ENCODE measurements around the gene BRF1.
"Not testable (repeated sequence)": the region's sequence is repeated elsewhere in the genome, so short reads cannot be mapped to it uniquely, and the experiment has no call there.

Gene BRF1

DNA sequence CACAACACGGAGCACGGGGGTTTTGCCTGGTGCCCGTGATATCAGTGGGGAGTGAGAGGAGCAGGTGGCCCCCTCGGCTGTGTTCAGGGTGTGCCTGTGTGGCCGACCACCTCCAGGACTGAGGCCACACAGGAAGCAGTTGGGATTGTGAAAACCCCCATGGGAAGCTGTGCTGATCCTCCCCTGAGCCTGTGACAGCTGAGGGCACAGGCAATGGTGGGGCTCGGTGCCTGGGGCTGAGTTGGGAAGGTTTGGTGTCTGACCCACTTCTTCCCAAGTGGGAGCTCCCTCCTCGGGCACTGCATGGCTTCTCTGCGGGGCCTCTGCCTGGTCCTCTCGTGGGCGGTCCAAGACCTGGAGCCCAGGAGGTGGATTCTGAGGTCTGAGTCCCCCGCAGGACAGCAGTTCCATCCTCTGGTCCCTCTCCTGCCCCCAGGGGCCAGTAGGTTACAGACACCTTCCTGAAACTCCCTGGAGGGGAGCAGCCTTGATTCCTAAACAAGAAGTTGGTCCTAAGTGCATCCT lies 31.6 kb upstream of the BRF1 start:
- DNase-seq: no peak

DNA sequence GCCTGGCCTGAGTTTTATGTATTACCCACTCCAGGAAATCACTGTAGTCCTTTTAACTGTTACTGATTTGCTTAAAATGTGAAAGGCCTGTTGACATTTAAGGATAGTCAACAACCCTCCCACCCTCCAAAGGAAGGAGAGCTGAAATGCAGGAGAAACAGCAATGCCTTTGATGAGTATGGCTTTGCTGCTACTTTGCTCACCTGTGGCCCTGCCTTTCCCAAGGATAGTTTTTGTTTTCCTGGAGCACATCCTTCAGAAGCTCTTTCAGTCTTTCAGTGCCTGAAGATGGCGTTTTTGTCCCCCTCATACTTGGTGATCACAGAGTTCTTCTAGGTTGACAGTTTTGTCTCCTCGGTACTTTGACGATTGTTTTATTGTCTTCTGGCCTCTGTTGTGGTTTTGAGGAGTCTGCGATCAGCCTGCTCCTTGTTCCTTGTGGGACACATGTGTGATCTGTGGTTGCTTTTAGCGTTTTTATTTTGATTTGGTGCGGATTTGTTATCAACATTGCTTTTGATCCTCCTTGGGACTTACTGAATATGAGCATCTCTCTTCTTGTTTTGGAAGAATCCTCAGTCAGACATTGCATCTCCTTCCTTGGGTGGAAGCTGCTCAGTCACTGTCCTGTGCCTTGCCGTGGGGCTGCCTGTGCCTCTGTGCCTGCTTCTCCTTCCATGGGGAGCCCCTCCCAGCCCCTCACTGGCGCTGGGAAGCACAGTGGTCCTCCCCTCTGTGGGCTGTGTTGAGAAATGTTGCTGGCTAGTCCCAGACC lies 31.0 kb upstream of the BRF1 start:
- no peak for DNase-seq

DNA sequence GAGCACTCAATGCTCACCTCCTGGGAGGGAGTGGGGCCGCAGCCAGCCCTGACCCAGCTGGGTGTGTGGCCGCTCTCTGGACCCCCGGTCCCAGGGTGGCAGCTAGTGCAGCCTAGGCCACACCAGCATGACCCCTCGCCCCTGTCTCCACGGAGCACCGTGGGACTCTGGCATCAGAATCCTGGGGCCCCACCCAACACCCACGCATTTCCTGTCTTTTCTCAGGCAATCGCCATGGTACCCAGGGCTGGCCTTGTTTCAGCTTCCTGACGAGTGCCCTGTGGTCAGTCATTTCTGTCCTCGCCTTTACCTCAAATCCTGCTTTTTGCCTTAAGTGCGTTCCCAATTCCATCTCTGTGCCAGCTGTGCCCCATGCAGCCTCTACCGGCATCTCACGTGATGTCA lies 29.7 kb upstream of the BRF1 start:
- DNase-seq: no peak

DNA sequence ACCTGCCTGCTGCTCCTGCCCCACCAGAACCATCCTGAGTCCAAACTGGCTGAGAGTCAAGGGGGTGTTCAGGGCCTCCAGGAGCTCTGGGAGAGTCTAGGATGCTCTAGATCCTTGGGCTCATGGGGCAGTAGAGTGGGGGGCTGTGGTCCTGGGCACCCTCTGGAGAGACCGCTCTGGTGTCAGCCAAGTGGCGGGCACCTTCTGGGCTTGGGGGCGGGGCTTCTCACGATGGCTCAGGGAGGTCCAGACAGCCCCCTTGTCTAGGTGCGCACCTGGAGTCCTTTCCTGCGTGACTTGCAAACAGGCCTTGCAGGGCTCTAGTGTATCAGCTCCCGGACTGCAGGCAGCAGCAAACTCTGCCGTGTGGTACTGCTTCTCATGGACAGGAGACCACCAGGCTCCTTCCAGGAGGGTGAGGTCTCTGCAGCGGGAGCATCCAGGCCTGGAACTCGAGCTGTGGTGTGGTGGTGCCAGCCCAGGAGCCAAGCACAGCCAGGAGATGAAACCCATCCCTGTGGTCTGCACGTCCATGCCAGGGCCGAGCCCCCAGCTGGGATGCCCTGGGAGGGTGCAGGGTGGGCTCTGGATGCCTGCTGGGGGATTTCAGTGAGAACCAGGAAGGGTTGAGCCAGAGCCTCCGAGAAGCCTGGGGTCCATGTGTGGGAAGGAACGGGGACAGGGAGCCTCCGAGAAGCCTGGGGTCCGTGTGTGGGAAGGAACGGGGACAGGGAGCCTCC lies 28.8 kb upstream of the BRF1 start:
- DNase-seq: no peak

DNA sequence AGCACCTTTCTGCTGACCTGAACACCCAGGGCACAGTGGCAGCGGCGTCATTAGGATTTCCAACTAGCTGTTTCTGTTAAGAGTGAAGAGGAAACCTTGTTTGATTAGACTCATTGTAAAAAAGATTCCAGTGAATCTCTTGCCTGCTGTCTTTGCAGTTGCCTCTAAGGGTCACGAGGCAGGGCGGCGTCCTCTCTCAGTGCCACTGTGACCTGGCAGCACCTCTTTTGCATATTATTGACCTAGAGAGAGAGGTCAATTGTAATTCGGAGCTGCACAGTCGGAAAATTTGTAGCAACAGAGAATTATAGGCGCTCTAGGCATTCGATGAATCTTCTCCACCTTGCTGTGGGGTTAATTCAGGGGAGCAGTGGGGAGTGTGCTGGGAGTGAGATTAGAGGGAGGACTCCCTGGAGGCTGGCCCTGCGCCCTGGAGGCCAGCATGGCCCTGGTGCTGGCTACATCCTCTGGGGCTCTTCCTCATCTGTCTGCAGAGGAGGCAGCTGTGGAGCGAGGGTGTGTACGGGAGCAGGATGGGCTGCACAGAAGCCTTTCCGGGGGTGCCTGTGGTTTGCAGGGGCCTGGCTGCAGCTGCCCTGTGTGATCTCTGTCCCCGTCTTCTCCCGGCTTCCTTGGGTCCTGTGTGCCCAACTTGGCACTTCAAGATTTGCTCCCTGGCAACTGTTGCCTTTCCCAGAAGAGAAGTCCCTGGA lies 28.0 kb upstream of the BRF1 start:
- DNase-seq: no peak

DNA sequence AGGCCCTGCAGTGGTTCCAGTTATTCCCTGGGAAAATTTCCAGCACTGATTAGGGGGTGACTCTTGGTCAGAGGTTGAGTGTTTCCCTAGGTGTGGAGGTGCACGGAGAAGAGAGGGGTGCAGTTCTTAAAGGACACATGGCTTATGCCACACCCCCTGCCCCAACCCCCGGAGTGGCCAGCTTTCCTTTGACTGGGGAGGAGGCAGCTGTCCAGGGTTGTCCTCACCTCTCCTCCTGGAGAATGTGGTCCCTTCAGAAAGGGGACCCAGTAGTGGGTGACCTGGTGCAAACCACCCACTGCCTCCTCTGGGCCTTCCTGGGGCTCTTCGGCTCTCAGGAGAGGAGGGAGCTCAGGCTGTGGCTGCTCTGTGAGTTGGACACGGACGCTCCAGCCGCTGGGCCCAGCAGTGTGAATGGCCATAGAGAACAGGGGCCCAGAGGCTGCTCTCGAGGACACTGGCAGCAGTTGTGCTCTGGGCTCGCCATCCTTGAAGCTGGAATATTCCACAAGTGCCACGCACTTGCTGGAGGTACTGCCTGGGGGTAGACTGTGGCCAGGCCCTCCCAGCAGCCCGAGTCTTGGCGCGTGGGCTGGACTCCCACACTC lies 27.4 kb upstream of the BRF1 start:
- no peak for DNase-seq

DNA sequence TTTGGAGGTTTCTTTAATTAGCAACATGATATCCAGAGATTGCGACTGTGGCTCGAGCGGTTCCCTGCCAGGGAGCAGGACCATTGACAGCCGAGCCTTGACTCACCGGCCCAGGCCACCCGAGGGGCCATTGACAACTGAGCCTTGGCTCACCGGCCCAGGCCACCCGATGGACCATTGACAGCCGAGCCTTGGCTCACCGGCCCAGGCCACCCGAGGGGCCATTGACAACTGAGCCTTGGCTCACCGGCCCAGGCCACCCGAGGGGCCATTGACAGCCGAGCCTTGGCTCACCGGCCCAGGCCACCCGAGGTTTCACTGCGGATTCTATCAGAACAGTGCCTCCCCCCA lies 26.9 kb upstream of the BRF1 start:
- not testable (repeated sequence) for DNase-seq

DNA sequence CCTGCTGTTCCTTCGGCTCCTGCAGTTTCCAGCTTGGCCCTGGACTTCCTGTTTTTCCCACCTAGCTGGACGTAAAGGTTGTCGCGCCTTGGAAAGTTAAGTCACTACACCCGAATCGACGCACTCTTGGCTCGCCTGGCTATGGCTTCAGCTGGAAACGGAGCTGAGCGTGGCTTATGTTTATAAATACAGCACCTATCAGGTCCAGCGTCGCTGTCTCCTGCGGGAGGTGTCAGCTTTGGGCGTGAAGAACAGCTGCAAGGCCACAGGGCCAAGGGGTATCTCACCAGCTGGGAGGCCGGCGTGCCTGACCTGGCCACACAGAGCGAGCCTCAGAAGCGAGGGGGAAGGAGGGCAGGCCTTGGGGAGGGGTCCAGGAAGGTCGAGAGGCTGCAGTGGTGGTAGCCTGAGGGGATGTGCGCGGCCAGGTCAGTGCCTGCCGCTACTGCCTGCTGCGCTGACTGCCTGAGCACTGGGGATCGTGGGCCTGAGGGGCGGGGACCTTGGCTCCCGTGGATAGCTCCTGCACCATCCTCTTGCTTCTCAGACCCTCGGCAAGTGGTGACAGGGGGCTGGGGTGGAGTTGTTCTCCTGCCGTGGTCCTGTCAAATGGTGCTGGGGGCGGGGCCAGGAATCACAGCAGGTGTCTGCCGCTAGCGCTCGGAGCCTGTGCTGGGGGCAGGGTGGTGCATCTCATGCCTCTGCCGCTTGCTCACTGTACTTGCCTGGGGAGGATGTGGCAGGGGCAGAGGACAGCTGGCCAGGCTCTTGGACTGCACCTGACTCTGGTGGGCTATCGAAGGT lies 26.3 kb upstream of the BRF1 start:
- no peak for DNase-seq

DNA sequence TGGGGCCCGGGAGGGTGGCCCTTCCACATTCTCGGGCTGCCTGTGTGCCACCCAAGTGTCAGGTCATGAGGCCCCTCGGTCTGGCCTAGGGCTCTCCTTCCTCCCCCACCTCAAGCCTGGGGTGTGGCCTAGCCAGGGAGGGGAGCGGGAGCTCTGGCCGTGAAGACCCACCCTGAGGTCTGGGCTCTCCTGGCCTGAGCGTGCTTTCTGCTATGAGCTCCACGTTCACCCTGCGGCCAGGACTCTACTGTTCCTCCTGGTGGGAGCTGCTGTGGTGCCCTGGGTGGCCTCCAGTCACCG lies 25.7 kb upstream of the BRF1 start:
- DNase-seq: no peak

DNA sequence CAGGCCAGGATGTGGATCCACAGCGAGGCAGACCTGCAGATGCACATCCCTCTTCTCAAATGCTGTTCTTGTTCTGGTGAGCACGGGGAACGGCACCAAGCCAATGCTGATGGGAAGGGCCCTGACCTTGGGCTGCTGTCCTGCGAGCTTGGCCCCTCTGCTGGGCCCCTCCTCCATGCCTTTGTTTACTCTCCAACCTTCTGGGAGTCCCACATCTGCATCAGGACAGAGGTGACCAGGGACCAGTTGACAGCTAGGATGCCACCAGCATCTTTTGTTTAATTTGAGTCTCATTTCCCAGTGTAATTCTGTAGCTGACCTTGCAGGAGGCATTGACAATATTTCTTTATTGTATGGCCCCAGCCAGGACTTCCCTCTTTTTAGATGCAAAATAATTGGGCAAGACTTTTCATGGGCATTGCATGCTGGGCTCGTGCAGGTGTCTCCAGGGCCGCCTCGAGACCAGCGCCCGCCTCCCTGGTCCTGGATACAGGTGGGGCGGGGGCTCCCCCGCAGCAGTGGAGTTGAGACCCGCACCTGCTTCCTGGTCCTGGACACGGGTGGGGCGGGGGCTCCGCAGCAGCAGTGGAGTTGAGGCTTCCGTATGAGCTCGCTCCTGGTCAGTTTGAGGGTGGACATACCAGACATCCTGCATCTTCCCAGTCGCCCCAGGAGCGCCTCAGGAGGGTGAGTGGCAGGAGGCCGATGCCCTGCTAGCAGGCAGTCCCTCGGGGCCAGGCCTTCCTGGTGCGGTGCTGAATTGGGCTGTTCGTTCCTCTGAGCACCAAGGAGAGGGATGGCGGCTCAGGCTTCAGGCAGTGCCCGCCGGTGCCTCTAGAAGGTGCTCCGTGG lies 25.1 kb upstream of the BRF1 start:
- no peak for DNase-seq

DNA sequence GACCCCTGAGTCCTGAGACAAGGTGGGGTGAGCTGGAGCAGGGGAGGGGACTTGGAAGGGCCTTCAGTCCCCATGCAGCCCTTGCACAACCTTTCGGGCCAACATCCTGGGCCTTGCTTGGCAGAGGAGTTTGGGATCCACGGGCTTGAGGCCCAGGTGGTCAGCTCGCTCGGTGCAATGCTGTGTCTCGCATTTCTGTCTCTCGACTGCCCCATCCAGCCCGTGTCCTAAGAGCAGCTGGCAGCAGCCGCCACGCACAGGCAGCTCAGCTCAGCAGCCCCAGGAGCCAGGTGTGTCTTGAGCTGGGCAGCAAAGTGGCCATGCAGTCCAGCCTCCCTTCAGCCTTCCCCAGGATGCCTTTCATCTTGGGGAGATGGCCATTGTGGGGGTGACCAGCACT lies 24.5 kb upstream of the BRF1 start:
- DNase-seq: no peak

DNA sequence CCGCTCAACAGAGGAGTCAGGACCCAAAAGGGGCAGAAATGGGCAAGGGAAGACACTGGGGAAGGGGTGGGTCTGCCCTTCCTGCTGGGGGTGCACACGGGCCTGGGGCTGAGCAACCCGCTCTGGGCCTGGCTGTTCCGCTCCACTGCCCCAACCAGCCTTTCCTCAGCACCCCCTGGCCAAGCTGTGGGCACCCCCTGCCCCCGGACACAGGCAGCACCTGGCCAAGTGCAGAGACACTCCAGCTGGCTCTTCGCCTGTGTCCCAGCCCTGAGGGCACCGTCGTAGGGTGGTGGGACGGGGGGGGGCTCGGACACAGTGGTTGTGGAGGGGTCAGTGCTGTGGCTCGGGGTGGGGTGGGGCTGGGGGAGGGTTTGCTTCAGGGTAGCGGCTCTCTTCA lies 24.1 kb upstream of the BRF1 start:
- DNase-seq: no peak

DNA sequence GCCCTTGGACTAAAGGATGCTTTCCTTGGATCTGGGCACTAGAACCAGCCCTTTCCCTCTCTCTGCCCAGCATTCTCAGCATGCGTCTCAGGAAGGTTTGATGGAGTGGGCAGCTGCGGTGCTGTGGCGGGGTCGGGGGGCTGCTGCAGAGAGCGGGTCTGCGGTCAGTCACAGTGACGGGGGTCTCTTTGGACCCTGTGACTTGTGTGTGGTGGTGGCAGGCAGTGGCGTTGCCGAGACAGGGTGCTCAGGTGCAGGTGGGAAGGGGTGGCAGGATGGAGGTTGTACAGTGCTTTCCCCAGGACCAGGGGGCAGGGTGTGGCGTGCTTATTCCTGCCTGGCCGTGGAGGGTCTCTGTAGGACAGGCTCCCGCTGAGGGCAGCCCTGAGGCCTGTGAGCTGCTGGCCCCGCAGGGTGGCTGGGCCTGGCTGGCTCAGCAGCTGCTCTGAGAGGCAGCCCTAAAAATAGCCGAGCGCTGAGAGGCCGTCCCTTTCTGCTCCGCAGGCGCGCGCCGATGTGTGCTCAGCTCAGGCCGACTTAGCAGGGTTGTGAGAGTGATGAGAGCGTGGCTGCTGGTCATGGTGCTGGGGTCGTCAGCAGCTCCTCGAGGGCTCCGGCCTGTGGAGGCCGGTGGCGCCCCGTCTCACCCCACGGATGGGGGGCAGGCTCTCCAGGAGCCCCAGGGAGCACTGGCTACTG lies 23.4 kb upstream of the BRF1 start:
- no peak for DNase-seq

DNA sequence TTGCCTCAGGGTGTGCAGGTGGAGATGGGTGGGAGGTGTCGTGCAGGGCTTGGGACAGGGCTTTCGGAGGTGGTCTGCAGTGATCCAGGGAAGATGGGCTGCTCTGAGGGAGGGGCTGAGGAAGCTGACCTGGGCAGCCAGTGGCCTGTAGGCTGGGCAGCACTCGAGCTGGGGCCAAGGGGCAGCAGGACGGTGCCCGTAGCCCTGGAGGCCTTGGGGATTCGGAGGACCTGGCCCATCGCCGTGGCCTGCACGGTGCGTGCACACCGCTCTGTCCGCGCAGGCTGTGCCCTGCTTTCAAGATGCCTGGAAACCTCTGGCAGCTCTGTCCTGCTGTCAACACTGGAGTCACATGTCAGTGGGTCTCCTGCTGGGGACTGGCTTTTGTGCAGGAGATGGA lies 22.9 kb upstream of the BRF1 start:
- DNase-seq: no peak

DNA sequence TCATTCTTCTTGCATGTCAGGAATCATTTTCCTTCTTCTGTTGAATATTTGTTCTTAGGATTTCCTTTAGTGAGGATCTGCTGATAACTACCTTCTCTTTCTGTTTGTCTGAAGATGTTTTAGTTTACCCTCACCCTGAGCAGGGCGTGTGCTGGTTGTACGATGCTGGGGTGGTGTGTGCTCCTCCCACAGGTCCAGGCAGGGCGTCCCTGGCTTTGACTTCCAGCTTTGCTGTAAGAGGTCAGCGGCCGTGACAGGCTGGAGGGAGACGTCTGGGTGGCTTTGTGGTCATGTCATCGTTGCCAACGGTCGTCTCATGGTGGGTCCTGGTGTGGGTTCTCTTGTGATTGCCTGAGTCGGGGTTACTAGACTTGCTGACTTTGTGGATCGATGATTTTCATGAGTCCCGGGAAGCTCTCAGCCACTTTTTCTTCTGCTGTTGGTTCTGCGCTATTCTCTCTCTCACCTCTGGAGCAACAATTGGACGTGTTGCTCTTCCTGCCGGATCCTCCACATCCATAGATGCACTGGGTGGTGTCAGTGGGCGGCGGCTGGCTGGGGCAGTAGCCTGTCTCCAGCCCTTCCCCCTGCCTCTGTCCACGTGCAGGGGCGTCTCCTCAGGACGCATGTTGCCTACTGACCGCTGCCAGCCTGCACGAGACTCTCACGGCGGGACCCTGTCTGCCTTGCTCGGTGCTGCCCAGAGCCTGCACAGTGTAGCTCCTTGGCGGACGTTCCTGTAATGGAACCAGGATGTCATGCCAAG lies 22.2 kb upstream of the BRF1 start:
- DNase-seq: no peak

DNA sequence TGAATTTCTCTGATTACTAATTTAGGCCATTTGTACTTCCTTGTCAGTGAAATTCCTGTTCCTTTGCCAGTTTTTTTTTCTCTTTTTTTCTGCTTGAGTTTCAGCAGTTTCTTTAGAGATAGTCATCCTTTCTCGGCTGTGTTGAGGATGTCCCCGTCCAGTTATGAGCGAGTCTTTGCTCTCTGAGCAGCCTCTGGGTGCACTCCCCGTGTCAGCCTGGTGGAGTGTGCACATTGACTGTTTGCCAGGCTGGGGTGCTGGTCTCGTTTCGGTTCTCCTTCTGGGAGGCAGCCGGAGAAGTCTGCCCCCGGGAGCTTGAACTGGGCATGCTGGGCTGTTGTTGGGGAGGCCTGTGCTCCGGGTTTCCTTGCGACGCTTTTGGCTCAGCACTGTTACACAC lies 16.7 kb upstream of the BRF1 start:
- no peak for DNase-seq

DNA sequence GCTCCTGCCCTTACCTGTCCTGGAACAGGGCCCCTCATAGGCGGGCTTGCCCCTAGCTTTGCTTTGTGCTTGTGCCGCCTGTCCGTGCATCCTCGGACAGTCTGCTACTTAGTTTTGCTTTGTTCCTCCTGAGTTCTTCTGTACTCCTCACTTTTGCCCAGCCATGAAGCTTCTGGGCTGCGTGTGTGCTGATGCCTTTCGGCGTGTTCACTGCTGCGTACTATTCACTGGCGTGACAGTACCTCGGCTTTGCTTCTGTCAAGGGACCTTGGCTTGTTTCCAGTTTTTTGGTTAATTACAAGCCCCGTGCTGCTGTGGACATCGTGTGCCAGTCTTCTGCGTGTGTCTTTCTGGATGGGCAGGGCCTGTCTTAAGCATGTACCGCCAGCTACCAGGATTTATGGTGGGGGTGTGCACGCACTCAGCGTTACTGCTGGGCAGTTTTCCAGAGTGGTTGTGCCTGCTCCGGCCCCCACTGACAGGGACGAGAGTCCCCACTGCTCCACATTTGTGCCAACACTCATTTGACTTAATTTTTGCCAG lies 16.2 kb upstream of the BRF1 start:
- no peak for DNase-seq

DNA sequence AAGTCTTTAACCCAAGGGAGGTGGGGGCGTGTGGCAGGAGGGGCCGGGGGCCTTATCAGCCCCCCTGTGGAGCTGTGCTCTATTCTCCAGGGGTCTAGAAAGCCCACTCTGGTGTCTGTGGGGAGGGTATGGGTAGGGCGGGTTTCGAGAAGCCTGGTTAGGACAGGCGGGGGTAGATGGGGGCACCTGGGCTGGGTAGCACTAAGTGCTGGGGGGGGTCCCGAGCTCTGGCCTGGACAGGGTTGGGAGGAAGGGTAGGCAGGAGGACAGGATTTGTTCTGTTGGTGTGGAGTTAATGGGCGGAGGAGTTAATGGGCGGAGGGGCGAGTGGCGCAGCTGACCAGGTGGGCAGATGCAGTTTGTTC lies 15.8 kb upstream of the BRF1 start:
- DNase-seq: no peak

DNA sequence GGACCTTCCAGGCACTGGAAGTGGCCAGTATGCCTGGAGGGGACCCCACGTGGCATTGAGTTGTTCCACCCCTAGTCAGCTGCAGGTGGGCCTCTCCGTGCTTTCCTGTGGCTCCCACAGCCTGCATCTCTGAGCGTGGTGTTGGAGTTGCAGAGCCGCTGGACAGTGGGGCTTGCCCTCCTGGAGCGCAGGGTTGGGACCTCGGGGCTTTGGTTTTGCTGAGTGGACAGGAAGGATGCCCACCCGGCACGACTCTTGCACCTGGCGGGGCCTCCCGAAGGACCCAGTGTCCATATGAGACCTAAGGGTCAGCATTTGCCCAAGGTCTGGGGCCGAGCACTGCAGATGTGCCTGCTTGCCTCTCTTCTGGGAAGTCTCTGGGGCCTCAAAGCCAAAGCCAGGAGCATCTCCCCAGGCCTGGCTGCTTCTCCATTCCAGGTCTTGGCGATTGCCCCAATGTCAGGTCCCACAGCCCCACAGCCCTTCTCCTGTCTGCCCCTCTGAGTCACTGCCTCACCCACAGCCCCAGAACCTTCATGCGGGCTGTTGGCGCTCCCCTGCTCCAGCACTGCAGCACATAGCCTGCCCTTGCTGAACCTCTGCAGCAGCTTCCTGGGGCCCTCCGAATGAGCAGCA lies 15.3 kb upstream of the BRF1 start:
- DNase-seq: no peak
